Erythroblast (primary cell): Measurements from ENCODE around the gene SLC38A9.

ENCODE experiments used
- GATA1 ChIP-seq: IDR thresholded peaks from 2 replicates; pipeline ENCODE4 v1.6.1; 2011; ENCODE audit warnings: low read depth, mild to moderate bottlenecking, control low read depth, low read length, moderate library complexity
- POLR2A ChIP-seq: IDR thresholded peaks from 2 replicates; pipeline ENCODE4 v1.6.1; 2011; ENCODE audit warnings: mild to moderate bottlenecking, low read length

- TF ChIP-seq POLR2A (no peak), GATA1 (no peak)
Observed at GRCh38 chr5:55672477-55672911, 39.6 kb downstream of the SLC38A9 start.
